Hepatocyte (in vitro differentiated cells): ENCODE results near the gene ABHD2. TPM values are rescaled to one million over a fixed set of nuclear protein-coding genes. Genes with fewer than 3 reads are reported as not detected.

ENCODE experiments used
- DNase-seq: peaks from one replicate; pipeline ENCODE4 v3.0.0-alpha.2; 2016; ENCODE audit warnings: low spot score
- H2AFZ ChIP-seq: fragments of 200-600 bp; sonication (generic); 2 replicates; pipeline ENCODE4 v1.6.0; 2016; ENCODE audit warnings: antibody characterized with exemption, mild to moderate bottlenecking
- H3K27ac ChIP-seq: fragments of 200-600 bp; sonication (generic); 2 replicates; pipeline ENCODE4 v1.5.1; 2016; ENCODE audit warnings: mild to moderate bottlenecking
- H3K27me3 ChIP-seq: fragments of 200-600 bp; sonication (generic); 2 replicates; pipeline ENCODE4 v1.6.1; 2016
- H3K36me3 ChIP-seq: fragments of 200-600 bp; sonication (generic); replicated peaks from 2 replicates; pipeline ENCODE4 v1.5.1; 2016; ENCODE audit warnings: low read depth; ENCODE audit not compliant: insufficient read depth
- H3K4me1 ChIP-seq: fragments of 200-600 bp; sonication (generic); 2 replicates; pipeline ENCODE4 v1.5.1; 2016; ENCODE audit warnings: mild to moderate bottlenecking, moderate library complexity; ENCODE audit not compliant: insufficient read depth
- H3K4me2 ChIP-seq: fragments of 200-600 bp; sonication (generic); 2 replicates; pipeline ENCODE4 v1.6.0; 2016
- H3K4me3 ChIP-seq: fragments of 200-600 bp; sonication (generic); 2 replicates; pipeline ENCODE4 v1.5.1; 2016; ENCODE audit warnings: mild to moderate bottlenecking
- H3K79me2 ChIP-seq: fragments of 200-600 bp; sonication (generic); 2 replicates; pipeline ENCODE4 v1.6.0; 2017; ENCODE audit warnings: mild to moderate bottlenecking
- H3K9me2 ChIP-seq: fragments of 200-600 bp; sonication (generic); replicated peaks from 2 replicates; pipeline ENCODE4 v1.6.0; 2017; ENCODE audit warnings: mild to moderate bottlenecking; ENCODE audit not compliant: insufficient read depth
- H3K9me3 ChIP-seq: fragments of 200-600 bp; sonication (generic); 2 replicates; pipeline ENCODE4 v1.5.1; 2016; ENCODE audit warnings: low read depth, mild to moderate bottlenecking
- H4K20me1 ChIP-seq: fragments of 200-600 bp; sonication (generic); 2 replicates; pipeline ENCODE4 v1.6.0; 2016; ENCODE audit warnings: mild to moderate bottlenecking; ENCODE audit not compliant: insufficient read depth, poor library complexity, severe bottlenecking
- CTCF ChIP-seq: fragments of 200-600 bp; sonication (generic); IDR thresholded peaks from 2 replicates; pipeline ENCODE4 v1.5.1; 2016; ENCODE audit warnings: antibody characterized with exemption, mild to moderate bottlenecking; ENCODE audit not compliant: poor library complexity
- EZH2 ChIP-seq: fragments of 200-600 bp; sonication (generic); IDR thresholded peaks from 2 replicates; pipeline ENCODE4 v1.6.1; 2016; ENCODE audit warnings: antibody characterized with exemption, mild to moderate bottlenecking, borderline replicate concordance
- EZH2phosphoT487 ChIP-seq: fragments of 200-600 bp; sonication (generic); IDR thresholded peaks from one replicate; pipeline ENCODE4 v1.6.1; 2018; ENCODE audit warnings: antibody characterized with exemption, mild to moderate bottlenecking, low read depth, moderate library complexity; ENCODE audit not compliant: unreplicated experiment, severe bottlenecking
- WGBS: methylation state at CpG from one replicate; pipeline ENCODE4 v1.1.6; 2016; ENCODE audit warnings: low lambda C conversion rate; ENCODE audit errors: missing lambda C conversion rate; 5-methylcytosine and 5-hydroxymethylcytosine counted together
- polyA plus RNA-seq: library from polyadenylated mRNA; unstranded; fragments of >200 nt; fragmentation: Nextera tagmentation; extraction: Ambion mirVana; gene quantifications from 2 replicates; pipeline ENCODE4 v1.2.1, GENCODE V29; 2016
- total RNA-seq: library from RNA; depleted of rRNA; stranded (reverse); fragments of >200 nt; gene quantifications from 2 replicates; pipeline ENCODE4 v1.2.3, GENCODE V29; 2014

Gene ABHD2
- total and polyA plus RNA-seq, 2 experiments from 2014 or later: 11.7 to 59.7 TPM

GRCh38 chr15:89108835-89109234, 20.6 kb downstream of the ABHD2 start:
- H3K36me3 ChIP-seq: no peaks in the 10 kb centered on the region
- no peak overlapping the region for H2AFZ ChIP-seq
- H3K9me2 ChIP-seq: no peaks in the 10 kb centered on the region
- DNase-seq: no peak
- H3K4me3 ChIP-seq: no peak overlapping the region
- H3K79me2 ChIP-seq: peaks cover 21% of the 10 kb centered on the region
- H3K27ac ChIP-seq: peak overlapping the region; percentile 78
- no peaks in the 10 kb centered on the region for H3K27me3 ChIP-seq
- no peaks in the 10 kb centered on the region for H4K20me1 ChIP-seq
- H3K9me3 ChIP-seq: no peaks in the 10 kb centered on the region
- H3K4me1 ChIP-seq: peaks cover 42% of the 10 kb centered on the region
- no peak for TF ChIP-seq EZH2
- no peak for TF ChIP-seq CTCF
- no peak for TF ChIP-seq EZH2phosphoT487
- 73% methylated on average over 4 of the region's 4 CpGs for WGBS
- H3K4me2 ChIP-seq: no peak overlapping the region

DNA sequence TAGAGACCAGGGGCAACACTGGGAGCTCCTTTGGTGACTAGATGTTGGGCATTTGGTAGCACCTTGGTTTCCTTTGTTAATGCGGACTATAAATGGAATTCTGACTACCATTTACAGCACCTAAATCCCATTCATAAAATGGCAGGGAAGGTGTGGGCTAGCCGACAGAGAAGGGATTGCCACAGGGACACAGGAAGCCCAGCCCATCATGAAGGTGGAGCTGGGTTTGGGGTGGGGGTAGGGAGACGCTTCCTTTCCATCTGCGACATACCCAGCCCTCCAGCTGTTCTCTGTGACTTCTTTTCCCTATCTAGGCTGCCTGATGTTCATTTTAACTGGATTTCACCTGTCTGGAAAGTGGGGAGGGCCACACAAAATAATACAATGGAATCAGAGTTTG, 21.0 kb downstream of the ABHD2 start:
- Histone ChIP-seq H3K27ac (peak overlapping the region; percentile 78), H3K9me3 (no peaks in the 10 kb centered on the region), H2AFZ (no peak overlapping the region), H3K4me1 (peaks cover 44% of the 10 kb centered on the region), H3K9me2 (no peaks in the 10 kb centered on the region), H3K79me2 (peaks cover 21% of the 10 kb centered on the region), H3K4me2 (no peak overlapping the region), H3K27me3 (no peaks in the 10 kb centered on the region), H4K20me1 (no peaks in the 10 kb centered on the region), H3K36me3 (no peaks in the 10 kb centered on the region), H3K4me3 (no peak overlapping the region)
- 85% methylated on average over 4 of the region's 4 CpGs for WGBS
- no peak for DNase-seq
- TF ChIP-seq CTCF (no peak), EZH2 (no peak), EZH2phosphoT487 (no peak)

GRCh38 chr15:89110060-89110459, 21.8 kb downstream of the ABHD2 start:
- Histone ChIP-seq H4K20me1 (no peaks in the 10 kb centered on the region), H3K4me2 (no peak overlapping the region), H3K9me2 (no peaks in the 10 kb centered on the region), H3K4me3 (no peak overlapping the region), H3K27ac (no peak overlapping the region), H3K79me2 (peaks cover 26% of the 10 kb centered on the region), H3K4me1 (peaks cover 45% of the 10 kb centered on the region), H3K36me3 (no peaks in the 10 kb centered on the region), H3K27me3 (no peaks in the 10 kb centered on the region), H3K9me3 (no peaks in the 10 kb centered on the region), H2AFZ (no peak overlapping the region)
- no peak for TF ChIP-seq CTCF
- TF ChIP-seq EZH2: no peak
- TF ChIP-seq EZH2phosphoT487: no peak
- WGBS: 95% methylated on average over 8 of the region's 8 CpGs
- no peak for DNase-seq

GRCh38 chr15:89111352-89111751, 23.1 kb downstream of the ABHD2 start:
- Histone ChIP-seq H3K79me2 (peaks cover 23% of the 10 kb centered on the region), H3K4me3 (no peak overlapping the region), H3K9me3 (no peaks in the 10 kb centered on the region), H3K9me2 (no peaks in the 10 kb centered on the region), H3K27ac (peak overlapping the region; percentile 95), H3K36me3 (no peaks in the 10 kb centered on the region), H3K4me1 (peaks cover 51% of the 10 kb centered on the region), H3K27me3 (no peaks in the 10 kb centered on the region), H3K4me2 (no peak overlapping the region), H4K20me1 (no peaks in the 10 kb centered on the region), H2AFZ (no peak overlapping the region)
- TF ChIP-seq CTCF (no peak), EZH2phosphoT487 (no peak), EZH2 (no peak)
- DNase-seq: no peak
